ENCODE results near the gene SLIT3. TPM values are rescaled to one million over a fixed set of nuclear protein-coding genes. Genes with fewer than 3 reads are reported as not detected.

The SLIT3 gene
- total and polyA plus RNA-seq, 2 experiments from 2014 or later: 0.59 to 0.71 TPM

- H3F3A ChIP-seq (replicated peaks; ENCODE audit: low read depth): no peaks in the 10 kb centered on the region
- ATAC-seq (no peak), DNase-seq (ENCODE audit: low spot score) (no peak)
- Mint-ChIP-seq H3K9me3 (no peaks in the 10 kb centered on the region), H3K36me3 (ENCODE audit: low read depth) (no peaks in the 10 kb centered on the region), H3K4me1 (peaks cover 9% of the 10 kb centered on the region; the same call in 1 of the 3 replicates), H3K4me3 (no peak overlapping the region), H3K27ac (no peak overlapping the region), H3K27me3 (ENCODE audit: insufficient read depth, low read depth, poor library complexity) (peaks cover 60% of the 10 kb centered on the region)
- TF ChIP-seq ZNF462 (CRISPR knock-in tag; IDR thresholded peaks at IDR 0.05) (no peak), REST (IDR thresholded peaks at IDR 0.05; ENCODE audit: unreplicated experiment) (no peak), ZNF331 (CRISPR knock-in tag; IDR thresholded peaks at IDR 0.05; ENCODE audit: low read depth) (no peak), EZH2 (IDR thresholded peaks at IDR 0.05; ENCODE audit: low read depth, unreplicated experiment) (no peak), POLR2AphosphoS5 (IDR thresholded peaks at IDR 0.05; ENCODE audit: low read depth) (no peak), EZH2phosphoT487 (IDR thresholded peaks at IDR 0.05; ENCODE audit: unreplicated experiment) (no peak), JUNB (IDR thresholded peaks at IDR 0.05; ENCODE audit: unreplicated experiment) (no peak)
- TF ChIP-seq, protein P1, sequence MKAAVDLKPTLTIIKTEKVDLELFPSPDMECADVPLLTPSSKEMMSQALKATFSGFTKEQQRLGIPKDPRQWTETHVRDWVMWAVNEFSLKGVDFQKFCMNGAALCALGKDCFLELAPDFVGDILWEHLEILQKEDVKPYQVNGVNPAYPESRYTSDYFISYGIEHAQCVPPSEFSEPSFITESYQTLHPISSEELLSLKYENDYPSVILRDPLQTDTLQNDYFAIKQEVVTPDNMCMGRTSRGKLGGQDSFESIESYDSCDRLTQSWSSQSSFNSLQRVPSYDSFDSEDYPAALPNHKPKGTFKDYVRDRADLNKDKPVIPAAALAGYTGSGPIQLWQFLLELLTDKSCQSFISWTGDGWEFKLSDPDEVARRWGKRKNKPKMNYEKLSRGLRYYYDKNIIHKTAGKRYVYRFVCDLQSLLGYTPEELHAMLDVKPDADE (IDR thresholded peaks at IDR 0.05): no peak
- no peaks in the 10 kb centered on the region for H3K36me3 ChIP-seq (ENCODE audit: insufficient read depth)
- H3K4me1 ChIP-seq (ENCODE audit: insufficient read depth): no peaks in the 10 kb centered on the region
- H3K4me2 ChIP-seq: no peak overlapping the region
- H3K9me2 ChIP-seq (ENCODE audit: insufficient read depth): no peaks in the 10 kb centered on the region
- no peaks in the 10 kb centered on the region for H4K20me1 ChIP-seq (replicated peaks; ENCODE audit: insufficient read depth)
- no peak overlapping the region for H2AFZ ChIP-seq
- H3K27ac ChIP-seq (ENCODE audit: low read depth): no peak overlapping the region
- H3K4me3 ChIP-seq: no peak overlapping the region
- no peaks in the 10 kb centered on the region for H3K79me2 ChIP-seq (replicated peaks; ENCODE audit: insufficient read depth)
- H3K27me3 ChIP-seq (ENCODE audit: insufficient read depth): peaks cover 39% of the 10 kb centered on the region
Observed at GRCh38 chr5:169218861-169219260, 82.1 kb downstream of the SLIT3 start.

Data from GM23338 (cell line).